ENCODE data around the gene EDNRA. TPM values are rescaled to one million over a fixed set of nuclear protein-coding genes. Genes with fewer than 3 reads are reported as not detected.

Gene EDNRA
- total RNA-seq, 4 donors from 2014 or later = 2.5 to 8.8 (median 6.1) TPM

- H3K9me3 ChIP-seq = no peaks in the 10 kb centered on the region
- H3K36me3 ChIP-seq = no peaks in the 10 kb centered on the region
- intact Hi-C loops (cut with DNase I) = no loop called here
- peaks cover 0 to 11% (median 0%) of the 10 kb centered on the region in 3 donors for H3K4me1 ChIP-seq
- no peaks in the 10 kb centered on the region for H3K27me3 ChIP-seq
- DNase-seq = no peak
- peak overlapping the region in 2 of 4 donors; percentile 12 to 26 for H3K27ac ChIP-seq
- 34 to 54% methylated on average over 4 to 6 of the region's 6 CpGs for WGBS, 2 donors
- no peak overlapping the region for H3K4me3 ChIP-seq
- TF ChIP-seq POLR2A (IDR thresholded peaks at IDR 0.05) (no peak), CTCF (IDR thresholded peaks at IDR 0.05) (no peak)
These were observed 11.9 kb downstream of the EDNRA start for GRCh38 chr4:147492761-147493160.

- Histone ChIP-seq H3K27ac (peak overlapping the region in 2 of 4 donors; percentile 6 to 26), H3K36me3 (no peaks in the 10 kb centered on the region), H3K9me3 (no peaks in the 10 kb centered on the region), H3K4me3 (no peak overlapping the region), H3K27me3 (no peaks in the 10 kb centered on the region), H3K4me1 (peaks cover 0 to 13% (median 0%) of the 10 kb centered on the region in 3 donors)
- no peak for DNase-seq
- WGBS, 2 donors = 75 to 92% methylated on average over 1 of the region's 1 CpG
- intact Hi-C loops (cut with DNase I) = no loop called here
- TF ChIP-seq CTCF (IDR thresholded peaks at IDR 0.05) (no peak), POLR2A (IDR thresholded peaks at IDR 0.05) (no peak)
These were observed 12.4 kb downstream of the EDNRA start for GRCh38 chr4:147493307-147493706.

GRCh38 chr4:147494301-147494700 lies 13.4 kb downstream of the EDNRA start:
- Histone ChIP-seq H3K27ac (no peak overlapping the region), H3K36me3 (no peaks in the 10 kb centered on the region), H3K9me3 (no peaks in the 10 kb centered on the region), H3K4me3 (no peak overlapping the region), H3K4me1 (peaks cover 0 to 16% (median 0%) of the 10 kb centered on the region in 3 donors), H3K27me3 (no peaks in the 10 kb centered on the region)
- TF ChIP-seq CTCF (IDR thresholded peaks at IDR 0.05) = no peak
- TF ChIP-seq POLR2A (IDR thresholded peaks at IDR 0.05) = no peak
- 57 to 61% methylated on average over 2 of the region's 2 CpGs for WGBS, 2 donors
- no peak for DNase-seq
- intact Hi-C loops (cut with DNase I) = no loop called here

GRCh38 chr4:147496500-147496899 lies 15.6 kb downstream of the EDNRA start:
- TF ChIP-seq CTCF (IDR thresholded peaks at IDR 0.05) (no peak), POLR2A (IDR thresholded peaks at IDR 0.05) (no peak)
- no peaks in the 10 kb centered on the region for H3K9me3 ChIP-seq
- no peak overlapping the region for H3K27ac ChIP-seq
- 83 to 85% methylated on average over 1 of the region's 1 CpG for WGBS, 2 donors
- H3K36me3 ChIP-seq = no peaks in the 10 kb centered on the region
- no peak overlapping the region for H3K4me3 ChIP-seq
- DNase-seq = no peak
- peaks cover 0 to 16% (median 0%) of the 10 kb centered on the region in 3 donors for H3K4me1 ChIP-seq
- intact Hi-C loops (cut with DNase I) = no loop called here
- H3K27me3 ChIP-seq = no peaks in the 10 kb centered on the region

GRCh38 chr4:147498031-147498660 lies 17.2 kb downstream of the EDNRA start:
- intact Hi-C loops (cut with DNase I) = no loop called here
- 44 to 61% methylated on average over 4 of the region's 4 CpGs for WGBS, 2 donors
- H3K36me3 ChIP-seq = no peaks in the 10 kb centered on the region
- H3K9me3 ChIP-seq = no peaks in the 10 kb centered on the region
- no peak for DNase-seq
- no peak for TF ChIP-seq POLR2A (IDR thresholded peaks at IDR 0.05)
- no peak for TF ChIP-seq CTCF (IDR thresholded peaks at IDR 0.05)
- peaks cover 0 to 6% (median 0%) of the 10 kb centered on the region in 3 donors for H3K4me1 ChIP-seq
- H3K4me3 ChIP-seq = no peak overlapping the region
- H3K27ac ChIP-seq = peak overlapping the region in 2 of 4 donors; percentile 29 to 37
- no peaks in the 10 kb centered on the region for H3K27me3 ChIP-seq

All from esophagus squamous epithelium (tissue), 5 donors.